Measurements from ENCODE around the gene FAM174C. TPM values are rescaled to one million over a fixed set of nuclear protein-coding genes. Genes with fewer than 3 reads are reported as not detected.

The FAM174C gene
- total RNA-seq, 1 experiment from 2014 or later = 77.1 TPM

- no peaks in the 10 kb centered on the region for H3K9me3 ChIP-seq (ENCODE audit: control insufficient read depth in 1 of 2, insufficient read depth in 1 of 2, low read depth in 1 of 2, low read length in 2 of 2)
- peak overlapping the region; percentile 99 for H3K27ac ChIP-seq (ENCODE audit: low read depth, low read length)
- ATAC-seq = peak; percentile 0; the same call in 1 of the 2 replicates
- H3K79me2 ChIP-seq (ENCODE audit: insufficient read depth, low read length) = peaks cover 81% of the 10 kb centered on the region
- peak overlapping the region; percentile 68 to 74; a peak in 3 of 4 replicates for H3K4me3 ChIP-seq (replicated peaks in 1 of 2; ENCODE audit: low read depth in 1 of 2, low read length in 2 of 2)
- peaks cover 25 to 75% of the 10 kb centered on the region in 2 experiments for H3K4me1 ChIP-seq (ENCODE audit: control insufficient read depth in 1 of 2, insufficient read depth in 2 of 2, low read length in 2 of 2)
- RAD21 ChIA-PET (ENCODE audit: low non-redundant PET in 1 of 2, low total read pairs in 2 of 2, uncharacterized antibody in 2 of 2, unreplicated experiment in 2 of 2) = interaction anchor here (1.0 to 1.5 kb wide), 5 partner anchors 8 to 16 kb away, joined by 3 to 12 read pairs (median 6); partner anchors contain the start of gene CIRBP (in 1 of the 2)
- no TSS peak for BruUV-seq (replicated peaks)
- intact Hi-C loops (cut with micrococcal nuclease) = no loop called here
- H3K9me2 ChIP-seq (ENCODE audit: insufficient read depth) = no peaks in the 10 kb centered on the region
- DNase-seq (ENCODE audit: low read depth, low spot score) = no peak
- TF ChIP-seq SP1 (IDR thresholded peaks at IDR 0.05; ENCODE audit: low read depth) (no peak), JUND (IDR thresholded peaks at IDR 0.05) (no peak), ZFX (IDR thresholded peaks at IDR 0.05) (no peak), RAD21 (IDR thresholded peaks at IDR 0.05; ENCODE audit: low read depth) (no peak), POLR2AphosphoS5 (IDR thresholded peaks at IDR 0.05; ENCODE audit: low read depth, low read length) (no peak)
- peak overlapping the region; percentile 91 for H3K9ac ChIP-seq (ENCODE audit: low read length)
- peaks cover 30 to 54% of the 10 kb centered on the region in 2 experiments for H3K36me3 ChIP-seq (ENCODE audit: control insufficient read depth in 1 of 2, insufficient read depth in 2 of 2, low read length in 2 of 2)
- H3K27me3 ChIP-seq (ENCODE audit: insufficient read depth, low read length) = no peaks in the 10 kb centered on the region
- H4K20me1 ChIP-seq (ENCODE audit: insufficient read depth) = peaks cover 3% of the 10 kb centered on the region; the same call in 1 of the 2 replicates
- H3K4me2 ChIP-seq (ENCODE audit: low read length) = peak overlapping the region; percentile 99
- POLR2A ChIA-PET = interaction anchor here (1.2 to 3.5 kb wide), 5 partner anchors 8 to 20 kb away, joined by 5 to 40 read pairs (median 8); partner anchors contain the start of gene CIRBP
- CTCF ChIA-PET = interaction anchor here (1.4 to 2.3 kb wide), 2 partner anchors 10 to 13 kb away, joined by 13 to 16 read pairs; no protein-coding TSS in a partner anchor
- no peak overlapping the region for H2AFZ ChIP-seq (ENCODE audit: low read depth, low read length, poor library complexity, severe bottlenecking)
These were observed 21.7 kb upstream of the FAM174C start for GRCh38 chr19:1253514-1254080.

- H2AFZ ChIP-seq (ENCODE audit: low read depth, low read length, poor library complexity, severe bottlenecking) = no peak overlapping the region
- H3K4me3 ChIP-seq (replicated peaks in 1 of 2; ENCODE audit: low read depth in 1 of 2, low read length in 2 of 2) = no peak overlapping the region
- ChIA-PET RAD21 (ENCODE audit: low non-redundant PET in 1 of 2, low total read pairs in 2 of 2, uncharacterized antibody in 2 of 2, unreplicated experiment in 2 of 2) (interaction anchor here in 1 of 2 experiments (1.5 kb wide), 1 partner anchor 12 kb away, joined by 12 read pairs; no protein-coding TSS in a partner anchor), POLR2A (interaction anchor here (1.6 to 3.5 kb wide), 3 partner anchors 10 to 15 kb away, joined by 5 to 40 read pairs (median 29); partner anchors contain the start of gene CIRBP), CTCF (interaction anchor here (2.3 kb wide), 1 partner anchor 12 kb away, joined by 16 read pairs; no protein-coding TSS in a partner anchor)
- no peak for TF ChIP-seq CTCF (IDR thresholded peaks at IDR 0.05 in 2 of 3, conservative IDR thresholded peaks at IDR 0.05 in 1 of 3; ENCODE audit: borderline replicate concordance in 1 of 3, insufficient read depth in 1 of 3, low read depth in 2 of 3, low read length in 2 of 3)
- TF ChIP-seq CBX3 (IDR thresholded peaks at IDR 0.05; ENCODE audit: low read depth) = no peak
- no peak for TF ChIP-seq SP1 (IDR thresholded peaks at IDR 0.05; ENCODE audit: low read depth)
- TF ChIP-seq REST (IDR thresholded peaks at IDR 0.05; ENCODE audit: low read depth) = no peak
- no peak for TF ChIP-seq EZH2 (IDR thresholded peaks at IDR 0.05)
- H3K4me2 ChIP-seq (ENCODE audit: low read length) = no peak overlapping the region
- H3K9ac ChIP-seq (ENCODE audit: low read length) = peak overlapping the region; percentile 91
- peaks cover 81% of the 10 kb centered on the region for H3K79me2 ChIP-seq (ENCODE audit: insufficient read depth, low read length)
- H3K9me2 ChIP-seq (ENCODE audit: insufficient read depth) = no peaks in the 10 kb centered on the region
- intact Hi-C loops (cut with micrococcal nuclease) = no loop called here
- no peak for ATAC-seq
- peaks cover 30 to 54% of the 10 kb centered on the region in 2 experiments for H3K36me3 ChIP-seq (ENCODE audit: control insufficient read depth in 1 of 2, insufficient read depth in 2 of 2, low read length in 2 of 2)
- no TSS peak for BruUV-seq (replicated peaks)
- H3K9me3 ChIP-seq (ENCODE audit: control insufficient read depth in 1 of 2, insufficient read depth in 1 of 2, low read depth in 1 of 2, low read length in 2 of 2) = no peaks in the 10 kb centered on the region
- H3K27ac ChIP-seq (ENCODE audit: low read depth, low read length) = peak overlapping the region; percentile 99
- DNase-seq (ENCODE audit: low read depth, low spot score) = no peak
- peaks cover 3% of the 10 kb centered on the region; the same call in 1 of the 2 replicates for H4K20me1 ChIP-seq (ENCODE audit: insufficient read depth)
- peaks cover 28 to 80% of the 10 kb centered on the region in 2 experiments for H3K4me1 ChIP-seq (ENCODE audit: control insufficient read depth in 1 of 2, insufficient read depth in 2 of 2, low read length in 2 of 2)
- no peaks in the 10 kb centered on the region for H3K27me3 ChIP-seq (ENCODE audit: insufficient read depth, low read length)
These were observed 21.2 kb upstream of the FAM174C start for GRCh38 chr19:1254081-1254527.
